Naive B cell (primary cell): ENCODE measurements around the gene GATB. TPM values are rescaled to one million over a fixed set of nuclear protein-coding genes. Genes with fewer than 3 reads are reported as not detected.

Experiments used
- ATAC-seq, 2 donors: fragments of 150-1000 bp; cut with Tn5 transposase; 2 replicates each; pipeline ENCODE4 v1.10.0; 2021; ENCODE audit warnings: low read depth in 2 of 2, mild to moderate bottlenecking in 2 of 2, moderate library complexity in 2 of 2
- DNase-seq: peaks from one replicate; pipeline ENCODE4 v3.0.0; 2022
- H3K27ac Mint-ChIP-seq, 6 donors: one replicate each; pipeline ENCODE4 v1.8.0; 2020 to 2022; ENCODE audit warnings: mild to moderate bottlenecking in 6 of 6, mixed read lengths in 6 of 6, moderate library complexity in 5 of 6, inconsistent platforms in 2 of 6
- H3K27me3 Mint-ChIP-seq, 3 donors: one replicate each; pipeline ENCODE4 v1.8.0; 2021 to 2022; ENCODE audit warnings: mixed read lengths in 3 of 3, mild to moderate bottlenecking in 1 of 3
- H3K36me3 Mint-ChIP-seq, 2 donors: one replicate each; pipeline ENCODE4 v1.8.0; 2020 to 2022; ENCODE audit warnings: mixed read lengths in 2 of 2, inconsistent platforms in 1 of 2, mild to moderate bottlenecking in 1 of 2
- H3K4me1 Mint-ChIP-seq, 3 donors: one replicate each; pipeline ENCODE4 v1.8.0; 2020 to 2022; ENCODE audit warnings: mixed read lengths in 3 of 3, inconsistent platforms in 1 of 3, mild to moderate bottlenecking in 1 of 3, moderate library complexity in 1 of 3
- H3K4me3 Mint-ChIP-seq, 8 donors: one replicate each; pipeline ENCODE4 v1.8.0; 2020 to 2022; ENCODE audit warnings: mild to moderate bottlenecking in 8 of 8, mixed read lengths in 8 of 8, moderate library complexity in 8 of 8, inconsistent platforms in 2 of 8
- H3K9me3 Mint-ChIP-seq, 7 donors: one replicate each; pipeline ENCODE4 v1.8.0; 2020 to 2022; ENCODE audit warnings: mixed read lengths in 7 of 7, mild to moderate bottlenecking in 5 of 7, inconsistent platforms in 2 of 7, moderate library complexity in 1 of 7
- polyA plus RNA-seq, 6 donors: library from polyadenylated mRNA; unstranded; fragments of 300-500 nt; fragmentation: Illumina TruSeq; gene quantifications; one replicate each; pipeline ENCODE4 v1.2.3, GENCODE V29; 2021; ENCODE audit warnings: low read depth in 6 of 6

Gene GATB
- polyA plus RNA-seq, 6 donors from 2014 or later = 5.6 to 17.9 (median 14.3) TPM

GRCh38 chr4:151627491-151627890 is 133.3 kb downstream of the GATB start:
- no peak for DNase-seq
- ATAC-seq = no peak
- Mint-ChIP-seq H3K27ac (no peak overlapping the region), H3K36me3 (no peaks in the 10 kb centered on the region), H3K9me3 (no peaks in the 10 kb centered on the region), H3K4me3 (no peak overlapping the region), H3K4me1 (no peaks in the 10 kb centered on the region), H3K27me3 (peaks cover 24 to 61% (median 48%) of the 10 kb centered on the region in 3 donors)

- H3K4me3 Mint-ChIP-seq = no peak overlapping the region
- H3K9me3 Mint-ChIP-seq = no peaks in the 10 kb centered on the region
- H3K27me3 Mint-ChIP-seq = peaks cover 29 to 67% (median 54%) of the 10 kb centered on the region in 3 donors
- no peak for DNase-seq
- H3K27ac Mint-ChIP-seq = no peak overlapping the region
- no peaks in the 10 kb centered on the region for H3K4me1 Mint-ChIP-seq
- ATAC-seq = no peak
- no peaks in the 10 kb centered on the region for H3K36me3 Mint-ChIP-seq
Observed at GRCh38 chr4:151626751-151627150, 134.1 kb downstream of the GATB start.

DNA sequence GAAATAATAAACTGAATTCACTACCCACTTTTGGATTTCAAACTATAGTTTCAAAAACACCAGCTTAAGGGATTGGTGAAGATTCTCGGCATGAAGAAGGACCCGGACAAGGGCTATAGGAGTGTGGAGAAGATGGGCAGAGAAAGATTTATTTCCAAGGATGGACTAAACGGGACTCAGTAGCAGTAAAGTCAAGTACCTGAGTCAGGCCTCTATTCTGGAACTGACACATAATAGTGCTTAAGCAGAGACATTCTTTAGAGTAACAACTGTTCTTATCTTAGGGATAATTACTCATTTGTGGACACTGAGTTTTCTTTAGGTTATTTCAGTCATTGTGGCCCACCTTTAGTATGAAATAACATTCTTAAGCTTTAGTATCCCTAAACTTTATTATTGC is 134.6 kb downstream of the GATB start:
- Mint-ChIP-seq H3K4me1 (no peaks in the 10 kb centered on the region), H3K27ac (no peak overlapping the region), H3K4me3 (no peak overlapping the region), H3K9me3 (no peaks in the 10 kb centered on the region), H3K27me3 (peaks cover 34 to 66% (median 60%) of the 10 kb centered on the region in 3 donors), H3K36me3 (no peaks in the 10 kb centered on the region)
- ATAC-seq (no peak), DNase-seq (no peak)

DNA sequence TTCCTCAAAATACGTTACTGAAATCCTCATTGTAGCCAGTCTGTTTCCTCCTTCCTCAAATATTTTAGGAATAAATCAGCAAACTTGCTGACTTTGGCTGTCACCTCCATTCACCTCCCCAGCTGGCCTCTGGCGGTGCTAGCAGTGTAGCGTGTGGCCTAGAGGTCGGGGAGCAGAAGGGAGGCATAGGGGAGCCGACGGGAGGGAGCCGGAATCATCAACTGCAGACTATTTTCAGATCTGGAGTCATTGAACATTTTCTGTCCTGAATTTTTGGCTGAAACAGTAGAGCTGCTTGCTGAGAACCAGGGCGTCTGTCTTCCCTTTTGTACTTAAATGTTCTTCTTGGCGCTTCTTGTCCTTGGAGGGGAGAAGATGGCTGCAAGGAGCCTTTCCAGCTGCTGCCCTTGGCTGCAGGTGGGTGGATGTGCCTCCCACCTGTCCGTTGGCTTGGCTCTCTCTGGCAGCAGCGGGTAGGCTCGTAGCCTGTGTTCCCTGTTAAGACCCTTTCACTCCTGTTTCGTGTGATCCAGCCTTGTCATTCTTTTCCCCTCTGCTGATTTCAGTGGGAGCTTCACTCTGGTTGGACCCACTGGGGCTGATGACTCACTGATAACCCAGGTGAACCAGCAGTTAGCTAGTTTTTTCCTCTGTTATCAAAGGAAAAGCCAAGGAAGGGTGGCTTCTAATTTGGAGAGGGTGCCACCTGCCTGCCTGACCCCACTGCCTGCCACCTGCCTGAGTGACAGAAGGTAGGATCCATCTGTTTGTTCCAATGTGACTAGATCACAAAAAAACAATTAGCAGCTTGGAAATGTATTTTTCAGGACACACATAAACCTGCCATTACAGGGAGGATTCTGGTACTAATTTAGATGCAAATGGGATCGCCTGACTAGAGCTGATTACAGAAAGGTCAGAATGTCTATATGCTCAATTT is 135.9 kb downstream of the GATB start:
- no peak for ATAC-seq
- Mint-ChIP-seq H3K36me3 (no peaks in the 10 kb centered on the region), H3K4me3 (no peak overlapping the region), H3K9me3 (no peaks in the 10 kb centered on the region), H3K27ac (no peak overlapping the region), H3K4me1 (no peaks in the 10 kb centered on the region), H3K27me3 (peaks cover 32 to 57% (median 57%) of the 10 kb centered on the region in 3 donors)
- DNase-seq = no peak
